Calu3 (cell line): ENCODE measurements around the gene MLLT10. TPM values are rescaled to one million over a fixed set of nuclear protein-coding genes. Genes with fewer than 3 reads are reported as not detected.

Experiments used
- BruUV-seq: library from RNA; stranded (reverse); fragments of 400-500 nt; replicated peaks from 2 replicates; lab custom pipeline; 2021; lab: Mats Ljungman, UMichigan
- CTCF ChIA-PET: fragments of 300-600 bp; sonication (Branson Sonifier 250); formaldehyde crosslinking; loops from one replicate; lab custom pipeline; 2022; ENCODE audit warnings: antibody characterized with exemption; lab: Charles Lee
- DNase-seq: peaks from one replicate; pipeline ENCODE4 v3.0.0; 2022
- H3K27ac Mint-ChIP-seq: one replicate; pipeline ENCODE4 v1.8.0; 2022; ENCODE audit warnings: mixed read lengths; ENCODE audit not compliant: unreplicated experiment
- H3K27me3 Mint-ChIP-seq: one replicate; pipeline ENCODE4 v1.8.0; 2022; ENCODE audit warnings: mixed read lengths; ENCODE audit not compliant: unreplicated experiment
- H3K36me3 Mint-ChIP-seq: one replicate; pipeline ENCODE4 v1.8.0; 2022; ENCODE audit warnings: mild to moderate bottlenecking, moderate library complexity, mixed read lengths; ENCODE audit not compliant: insufficient read depth, unreplicated experiment
- H3K4me1 Mint-ChIP-seq: one replicate; pipeline ENCODE4 v1.8.0; 2022; ENCODE audit warnings: mild to moderate bottlenecking, low read depth, mixed read lengths; ENCODE audit not compliant: unreplicated experiment
- H3K4me3 Mint-ChIP-seq: one replicate; pipeline ENCODE4 v1.8.0; 2022; ENCODE audit warnings: mild to moderate bottlenecking, low read depth, moderate library complexity, mixed read lengths; ENCODE audit not compliant: unreplicated experiment
- H3K9me3 Mint-ChIP-seq: one replicate; pipeline ENCODE4 v1.8.0; 2022; ENCODE audit warnings: low read depth, mixed read lengths; ENCODE audit not compliant: unreplicated experiment
- CTCF ChIP-seq: fragments of 200-600 bp; IDR thresholded peaks from one replicate; pipeline ENCODE4 v1.8.0; 2022; ENCODE audit warnings: antibody characterized with exemption; ENCODE audit not compliant: unreplicated experiment
- intact Hi-C: fragments of 100-400 bp; cut with micrococcal nuclease; formaldehyde crosslinking; loops from one replicate; pipeline ENCODE4 v1.10.0; 2022; ENCODE audit not compliant: unreplicated experiment
- total RNA-seq: library from RNA; stranded (reverse); gene quantifications from 2 replicates; pipeline ENCODE4 v1.2.3, GENCODE V29; 2022

The MLLT10 gene
- total RNA-seq, 1 experiment from 2014 or later = 34.7 TPM

- TF ChIP-seq CTCF = no peak
- Mint-ChIP-seq H3K4me1 (no peaks in the 10 kb centered on the region), H3K27ac (no peak overlapping the region), H3K36me3 (no peaks in the 10 kb centered on the region), H3K27me3 (no peaks in the 10 kb centered on the region), H3K9me3 (no peaks in the 10 kb centered on the region), H3K4me3 (no peak overlapping the region)
- CTCF ChIA-PET = no interaction called here
- BruUV-seq = no TSS peak
- intact Hi-C loops = no loop called here
- DNase-seq = no peak
Observed at GRCh38 chr10:21648040-21648439, 114.0 kb downstream of the MLLT10 start.

GRCh38 chr10:21649454-21649872, 115.4 kb downstream of the MLLT10 start:
- Mint-ChIP-seq H3K27ac (no peak overlapping the region), H3K9me3 (no peaks in the 10 kb centered on the region), H3K36me3 (no peaks in the 10 kb centered on the region), H3K27me3 (no peaks in the 10 kb centered on the region), H3K4me3 (no peak overlapping the region), H3K4me1 (no peaks in the 10 kb centered on the region)
- no peak for DNase-seq
- intact Hi-C loops = no loop called here
- CTCF ChIA-PET = no interaction called here
- BruUV-seq = no TSS peak
- no peak for TF ChIP-seq CTCF

GRCh38 chr10:21650353-21650752, 116.3 kb downstream of the MLLT10 start:
- Mint-ChIP-seq H3K4me3 (no peak overlapping the region), H3K9me3 (no peaks in the 10 kb centered on the region), H3K36me3 (no peaks in the 10 kb centered on the region), H3K4me1 (no peaks in the 10 kb centered on the region), H3K27ac (no peak overlapping the region), H3K27me3 (no peaks in the 10 kb centered on the region)
- no TSS peak for BruUV-seq
- intact Hi-C loops = no loop called here
- no peak for TF ChIP-seq CTCF
- CTCF ChIA-PET = no interaction called here
- DNase-seq = no peak

GRCh38 chr10:21655236-21655635, 121.2 kb downstream of the MLLT10 start:
- H3K27ac Mint-ChIP-seq = no peak overlapping the region
- H3K27me3 Mint-ChIP-seq = no peaks in the 10 kb centered on the region
- intact Hi-C loops = no loop called here
- BruUV-seq = no TSS peak
- H3K4me3 Mint-ChIP-seq = no peak overlapping the region
- CTCF ChIA-PET = no interaction called here
- DNase-seq = no peak
- peaks cover 6% of the 10 kb centered on the region for H3K36me3 Mint-ChIP-seq
- no peaks in the 10 kb centered on the region for H3K4me1 Mint-ChIP-seq
- no peak for TF ChIP-seq CTCF
- no peaks in the 10 kb centered on the region for H3K9me3 Mint-ChIP-seq

GRCh38 chr10:21655687-21656086, 121.7 kb downstream of the MLLT10 start:
- H3K27me3 Mint-ChIP-seq = no peaks in the 10 kb centered on the region
- no peak overlapping the region for H3K4me3 Mint-ChIP-seq
- no peak overlapping the region for H3K27ac Mint-ChIP-seq
- no peak for TF ChIP-seq CTCF
- DNase-seq = no peak
- CTCF ChIA-PET = no interaction called here
- H3K4me1 Mint-ChIP-seq = no peaks in the 10 kb centered on the region
- intact Hi-C loops = no loop called here
- peaks cover 6% of the 10 kb centered on the region for H3K36me3 Mint-ChIP-seq
- H3K9me3 Mint-ChIP-seq = no peaks in the 10 kb centered on the region
- no TSS peak for BruUV-seq
